GM12864 (cell line): ENCODE data around the gene RECK.

Source experiments
- DNase-seq: peaks from one replicate; pipeline ENCODE4 v3.0.0-alpha.2; 2011; ENCODE audit warnings: low read depth
- H3K4me3 ChIP-seq: 2 replicates; pipeline ENCODE4 v1.5.1; 2011; ENCODE audit warnings: mild to moderate bottlenecking, low read depth, low read length, control low read depth
- TF ChIP-seq, protein P1 (sequence below): IDR thresholded peaks from 2 replicates; pipeline ENCODE4 v1.5.1; 2011; ENCODE audit warnings: low read depth, mild to moderate bottlenecking, moderate library complexity, low read length, control low read depth, inconsistent platforms; ENCODE audit errors: missing control alignments

Gene RECK

DNA sequence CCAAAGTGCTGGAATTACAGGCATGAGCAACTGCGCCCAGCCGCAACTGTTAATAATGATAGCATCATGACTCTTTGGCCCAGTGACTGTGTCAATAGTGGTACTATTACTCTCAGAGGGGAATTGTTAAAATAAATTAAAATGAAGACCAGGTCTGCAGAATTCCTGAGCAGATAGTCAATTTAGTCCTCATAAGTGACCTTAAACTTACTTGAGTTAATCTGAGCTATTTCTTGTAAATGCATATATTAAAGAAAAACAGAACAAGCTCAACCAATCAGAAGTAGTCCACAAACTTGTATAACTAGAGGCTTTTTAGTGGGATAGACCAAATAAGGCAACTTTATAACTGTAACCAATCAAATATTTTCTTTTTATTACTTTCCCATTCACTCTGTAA, 1.7 kb upstream of the RECK start:
- no peak for DNase-seq
- no peak overlapping the region for H3K4me3 ChIP-seq
- TF ChIP-seq, protein P1, sequence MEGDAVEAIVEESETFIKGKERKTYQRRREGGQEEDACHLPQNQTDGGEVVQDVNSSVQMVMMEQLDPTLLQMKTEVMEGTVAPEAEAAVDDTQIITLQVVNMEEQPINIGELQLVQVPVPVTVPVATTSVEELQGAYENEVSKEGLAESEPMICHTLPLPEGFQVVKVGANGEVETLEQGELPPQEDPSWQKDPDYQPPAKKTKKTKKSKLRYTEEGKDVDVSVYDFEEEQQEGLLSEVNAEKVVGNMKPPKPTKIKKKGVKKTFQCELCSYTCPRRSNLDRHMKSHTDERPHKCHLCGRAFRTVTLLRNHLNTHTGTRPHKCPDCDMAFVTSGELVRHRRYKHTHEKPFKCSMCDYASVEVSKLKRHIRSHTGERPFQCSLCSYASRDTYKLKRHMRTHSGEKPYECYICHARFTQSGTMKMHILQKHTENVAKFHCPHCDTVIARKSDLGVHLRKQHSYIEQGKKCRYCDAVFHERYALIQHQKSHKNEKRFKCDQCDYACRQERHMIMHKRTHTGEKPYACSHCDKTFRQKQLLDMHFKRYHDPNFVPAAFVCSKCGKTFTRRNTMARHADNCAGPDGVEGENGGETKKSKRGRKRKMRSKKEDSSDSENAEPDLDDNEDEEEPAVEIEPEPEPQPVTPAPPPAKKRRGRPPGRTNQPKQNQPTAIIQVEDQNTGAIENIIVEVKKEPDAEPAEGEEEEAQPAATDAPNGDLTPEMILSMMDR = no peak

DNA sequence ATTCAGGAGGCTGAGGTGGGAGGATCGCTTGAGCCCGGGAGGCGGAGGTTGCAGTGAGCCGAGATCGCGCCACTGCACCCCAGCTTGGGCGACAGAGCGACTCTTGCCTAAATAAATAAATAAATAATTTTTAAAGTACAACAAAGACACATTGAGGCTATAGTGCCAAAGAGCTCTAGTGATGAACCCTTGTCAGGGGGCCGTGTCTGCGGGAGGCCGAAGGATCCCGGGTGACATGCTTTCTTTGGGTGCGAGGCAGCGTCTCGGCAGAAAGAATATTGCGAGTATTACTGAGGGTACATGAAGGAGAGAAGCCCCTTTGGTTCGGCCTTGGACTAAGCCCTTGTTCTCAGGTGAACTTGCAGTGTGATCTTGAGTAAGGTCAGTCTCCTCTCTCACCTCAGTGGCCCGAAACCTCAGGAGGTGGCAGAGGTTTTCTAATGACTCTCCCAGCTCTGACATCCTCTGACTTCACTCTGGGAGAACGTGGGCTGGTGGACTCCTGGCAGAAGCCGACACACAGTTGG, 397 bp upstream of the RECK start:
- TF ChIP-seq, protein P1 = no peak
- H3K4me3 ChIP-seq = peak overlapping the region; percentile 62
- no peak for DNase-seq

DNA sequence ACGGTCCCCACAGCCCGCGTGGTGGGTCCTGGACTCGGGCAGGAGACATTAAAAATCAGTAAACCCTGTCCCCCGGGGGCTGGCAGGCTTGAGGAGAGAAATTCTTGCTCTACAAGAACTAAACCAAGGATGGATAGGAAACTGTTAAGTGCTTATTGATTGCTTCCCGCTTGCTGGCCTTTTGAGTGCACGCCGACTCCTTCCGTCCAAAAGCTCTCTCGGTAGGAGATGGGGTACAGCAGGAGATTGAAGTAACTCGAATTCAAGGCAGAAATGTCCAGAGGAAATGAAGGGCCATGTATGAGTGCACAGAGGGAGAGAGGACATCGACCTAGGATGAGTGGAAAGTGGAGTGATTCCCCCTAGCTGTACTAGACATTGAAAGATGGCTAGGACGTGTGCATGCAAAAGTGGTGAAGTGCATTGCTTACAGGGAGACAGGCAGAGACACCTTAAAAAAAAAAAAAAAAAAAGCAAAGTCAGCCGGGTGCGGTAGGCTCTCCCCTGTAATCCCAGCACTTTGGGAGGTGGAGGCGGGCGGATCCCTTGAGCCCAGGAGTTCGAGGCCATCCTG, 923 bp downstream of the RECK start:
- DNase-seq = no peak
- H3K4me3 ChIP-seq = peak overlapping the region; percentile 62
- TF ChIP-seq, protein P1 = no peak

DNA sequence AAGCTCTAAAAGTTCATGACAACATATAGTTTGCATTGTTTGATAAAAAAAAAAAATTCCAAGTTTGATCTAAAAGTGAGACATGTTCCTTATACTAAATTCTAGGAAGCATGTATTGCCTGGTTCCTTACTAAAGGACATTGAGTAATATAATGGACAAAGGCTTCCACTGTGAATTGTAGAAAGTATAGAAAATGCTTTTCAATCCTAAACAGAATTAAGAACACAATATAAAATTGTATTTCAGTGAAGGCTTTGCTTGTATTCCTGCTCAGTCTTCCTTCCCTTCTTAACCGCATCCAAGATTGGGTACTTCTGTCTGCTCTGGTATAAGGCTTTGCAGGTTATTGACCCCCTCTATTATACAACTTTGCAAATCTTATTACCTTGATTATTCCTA, 2.4 kb downstream of the RECK start:
- no peak for DNase-seq
- no peak overlapping the region for H3K4me3 ChIP-seq
- TF ChIP-seq, protein P1 = no peak

DNA sequence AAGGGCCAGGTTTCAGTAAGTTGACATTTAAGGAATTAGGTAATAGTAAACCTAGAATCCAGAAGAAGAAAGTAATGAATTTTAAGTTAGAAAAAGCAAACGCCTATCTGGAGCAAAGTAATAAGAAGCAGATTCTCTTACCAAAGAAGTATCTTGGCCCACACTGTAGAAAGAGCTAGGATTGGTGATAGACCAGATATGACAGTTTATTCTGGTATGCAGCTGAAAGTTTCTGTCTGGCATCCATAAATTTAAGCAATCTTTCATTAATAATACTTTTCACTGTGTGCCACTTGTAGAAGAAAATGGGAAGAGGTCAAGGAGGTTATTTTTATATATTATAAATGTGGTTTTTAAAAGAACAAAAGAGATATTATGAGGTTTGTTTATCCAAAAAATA, 3.0 kb downstream of the RECK start:
- TF ChIP-seq, protein P1 = no peak
- DNase-seq = no peak
- no peak overlapping the region for H3K4me3 ChIP-seq

DNA sequence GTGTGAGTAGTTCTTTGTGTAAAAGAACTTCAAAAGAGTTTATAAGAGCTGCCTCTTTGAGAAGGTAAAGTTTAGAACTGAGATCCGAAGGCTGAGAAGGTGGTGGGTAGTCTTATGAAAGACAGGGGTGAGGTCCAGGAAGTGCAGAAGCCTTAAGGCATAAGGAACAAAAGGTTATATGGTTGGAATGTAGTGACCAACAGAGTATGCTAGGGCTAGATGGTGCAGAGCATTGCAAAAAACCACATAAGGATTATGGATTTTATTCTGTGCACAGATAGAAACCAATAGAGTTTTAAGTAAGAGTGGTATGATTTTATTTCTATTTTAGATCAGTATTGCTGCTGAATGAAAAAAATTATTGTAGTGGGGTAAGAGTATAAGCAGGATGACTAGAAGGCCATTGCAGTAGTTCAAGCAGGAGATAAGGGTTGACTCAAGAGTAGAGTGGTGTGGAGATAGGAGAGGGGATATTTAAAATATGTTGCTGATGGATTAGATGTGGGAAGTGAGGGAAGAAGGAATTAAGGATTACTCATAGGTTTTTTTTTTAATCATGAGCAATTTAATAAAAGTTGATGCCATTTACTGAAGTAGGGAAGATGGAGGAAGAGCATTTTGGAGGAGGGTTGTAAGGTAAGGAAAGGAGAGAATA, 3.7 kb downstream of the RECK start:
- H3K4me3 ChIP-seq = no peak overlapping the region
- DNase-seq = no peak
- TF ChIP-seq, protein P1 = no peak

DNA sequence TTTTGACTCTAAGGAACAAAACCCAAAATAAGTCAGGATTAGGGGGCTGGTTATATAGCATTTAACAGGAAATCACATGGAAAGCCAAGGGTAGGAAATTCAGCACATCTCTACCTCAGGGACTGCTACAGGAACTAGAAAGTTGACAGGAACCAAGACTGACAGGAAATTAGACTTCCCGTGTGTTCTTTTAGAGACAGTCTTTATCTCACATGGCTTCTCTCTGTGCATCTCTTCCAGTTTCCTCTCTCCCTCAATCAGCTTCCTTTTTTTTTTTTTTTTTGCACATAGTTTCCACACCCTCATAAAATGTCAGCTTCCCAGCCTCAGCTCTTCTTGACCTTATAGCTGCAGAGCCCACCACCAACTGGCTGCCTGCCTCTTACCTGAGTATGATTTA, 4.8 kb downstream of the RECK start:
- no peak for DNase-seq
- TF ChIP-seq, protein P1 = no peak
- no peak overlapping the region for H3K4me3 ChIP-seq
